ENCODE results near the gene GIMAP7.

- TF ChIP-seq, protein P1, sequence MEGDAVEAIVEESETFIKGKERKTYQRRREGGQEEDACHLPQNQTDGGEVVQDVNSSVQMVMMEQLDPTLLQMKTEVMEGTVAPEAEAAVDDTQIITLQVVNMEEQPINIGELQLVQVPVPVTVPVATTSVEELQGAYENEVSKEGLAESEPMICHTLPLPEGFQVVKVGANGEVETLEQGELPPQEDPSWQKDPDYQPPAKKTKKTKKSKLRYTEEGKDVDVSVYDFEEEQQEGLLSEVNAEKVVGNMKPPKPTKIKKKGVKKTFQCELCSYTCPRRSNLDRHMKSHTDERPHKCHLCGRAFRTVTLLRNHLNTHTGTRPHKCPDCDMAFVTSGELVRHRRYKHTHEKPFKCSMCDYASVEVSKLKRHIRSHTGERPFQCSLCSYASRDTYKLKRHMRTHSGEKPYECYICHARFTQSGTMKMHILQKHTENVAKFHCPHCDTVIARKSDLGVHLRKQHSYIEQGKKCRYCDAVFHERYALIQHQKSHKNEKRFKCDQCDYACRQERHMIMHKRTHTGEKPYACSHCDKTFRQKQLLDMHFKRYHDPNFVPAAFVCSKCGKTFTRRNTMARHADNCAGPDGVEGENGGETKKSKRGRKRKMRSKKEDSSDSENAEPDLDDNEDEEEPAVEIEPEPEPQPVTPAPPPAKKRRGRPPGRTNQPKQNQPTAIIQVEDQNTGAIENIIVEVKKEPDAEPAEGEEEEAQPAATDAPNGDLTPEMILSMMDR (conservative IDR thresholded peaks at IDR 0.05; ENCODE audit: low read depth, low read length) = no peak
- no peak for TF ChIP-seq EZH2 (IDR thresholded peaks at IDR 0.05; ENCODE audit: borderline replicate concordance, low read depth, low read length, poor library complexity, severe bottlenecking)
Observed at GRCh38 chr7:150567169-150567568, 52.5 kb downstream of the GIMAP7 start, which contains the start of gene GIMAP4.
